Measurements from ENCODE around the gene C18orf54.

DNA sequence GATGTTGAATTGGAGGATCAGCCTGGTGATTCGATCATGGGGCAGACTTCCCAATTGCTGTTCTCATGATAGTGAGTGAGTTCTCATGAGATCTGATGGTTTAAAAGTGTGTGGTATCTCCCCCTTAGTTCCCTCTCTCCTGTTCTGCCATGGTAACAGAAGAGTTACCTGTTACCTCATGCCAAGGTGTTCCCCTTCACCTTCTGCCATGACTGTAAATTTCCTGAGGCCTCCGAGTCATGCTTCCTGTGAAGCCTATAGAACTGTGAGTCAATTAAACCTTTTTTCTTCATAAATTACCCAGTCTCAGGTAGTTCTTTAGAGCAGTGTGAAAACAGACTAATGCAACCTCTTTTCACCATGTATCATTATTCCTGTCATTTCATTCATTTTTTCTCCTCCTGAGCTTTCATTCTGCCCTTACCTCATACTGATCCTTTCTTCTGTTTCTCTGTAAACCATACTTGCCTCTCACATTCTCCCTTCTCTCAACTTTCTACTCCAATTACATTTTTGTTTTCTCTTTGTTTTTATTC, 22.0 kb upstream of the C18orf54 start:
- TF ChIP-seq, protein P1, sequence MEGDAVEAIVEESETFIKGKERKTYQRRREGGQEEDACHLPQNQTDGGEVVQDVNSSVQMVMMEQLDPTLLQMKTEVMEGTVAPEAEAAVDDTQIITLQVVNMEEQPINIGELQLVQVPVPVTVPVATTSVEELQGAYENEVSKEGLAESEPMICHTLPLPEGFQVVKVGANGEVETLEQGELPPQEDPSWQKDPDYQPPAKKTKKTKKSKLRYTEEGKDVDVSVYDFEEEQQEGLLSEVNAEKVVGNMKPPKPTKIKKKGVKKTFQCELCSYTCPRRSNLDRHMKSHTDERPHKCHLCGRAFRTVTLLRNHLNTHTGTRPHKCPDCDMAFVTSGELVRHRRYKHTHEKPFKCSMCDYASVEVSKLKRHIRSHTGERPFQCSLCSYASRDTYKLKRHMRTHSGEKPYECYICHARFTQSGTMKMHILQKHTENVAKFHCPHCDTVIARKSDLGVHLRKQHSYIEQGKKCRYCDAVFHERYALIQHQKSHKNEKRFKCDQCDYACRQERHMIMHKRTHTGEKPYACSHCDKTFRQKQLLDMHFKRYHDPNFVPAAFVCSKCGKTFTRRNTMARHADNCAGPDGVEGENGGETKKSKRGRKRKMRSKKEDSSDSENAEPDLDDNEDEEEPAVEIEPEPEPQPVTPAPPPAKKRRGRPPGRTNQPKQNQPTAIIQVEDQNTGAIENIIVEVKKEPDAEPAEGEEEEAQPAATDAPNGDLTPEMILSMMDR (IDR thresholded peaks at IDR 0.05) = no peak
- TF ChIP-seq POLR2A (IDR thresholded peaks at IDR 0.05) = no peak
- TF ChIP-seq POLR2AphosphoS5 (IDR thresholded peaks at IDR 0.05) = no peak
